Measurements from ENCODE around the gene C7. TPM values are rescaled to one million over a fixed set of nuclear protein-coding genes. Genes with fewer than 3 reads are reported as not detected.

The C7 gene
- total and polyA plus RNA-seq, 8 donors = 22.4 to 317 (median 181) TPM

GRCh38 chr5:40976836-40977235, 67.5 kb downstream of the C7 start:
- Histone ChIP-seq H3K27me3 (no peaks in the 10 kb centered on the region), H3K9me3 (no peaks in the 10 kb centered on the region), H3K4me1 (peaks cover 0 to 19% (median 4%) of the 10 kb centered on the region in 4 donors), H3K27ac (no peak overlapping the region), H3K4me3 (no peak overlapping the region), H3K36me3 (no peaks in the 10 kb centered on the region)
- peak in 1 of 2 donors; percentile 8 for DNase-seq
- TF ChIP-seq POLR2AphosphoS5 (IDR thresholded peaks at IDR 0.05) = no peak
- TF ChIP-seq EP300 (IDR thresholded peaks at IDR 0.05) = no peak
- no peak for TF ChIP-seq POLR2A (IDR thresholded peaks at IDR 0.05)
- no peak for TF ChIP-seq CTCF (IDR thresholded peaks at IDR 0.05)
- intact Hi-C loops (cut with DNase I; ENCODE audit: low total_unique reads) = no loop called here
- WGBS, 5 donors = 32 to 52% (median 41%) methylated on average over 3 of the region's 3 CpGs

DNA sequence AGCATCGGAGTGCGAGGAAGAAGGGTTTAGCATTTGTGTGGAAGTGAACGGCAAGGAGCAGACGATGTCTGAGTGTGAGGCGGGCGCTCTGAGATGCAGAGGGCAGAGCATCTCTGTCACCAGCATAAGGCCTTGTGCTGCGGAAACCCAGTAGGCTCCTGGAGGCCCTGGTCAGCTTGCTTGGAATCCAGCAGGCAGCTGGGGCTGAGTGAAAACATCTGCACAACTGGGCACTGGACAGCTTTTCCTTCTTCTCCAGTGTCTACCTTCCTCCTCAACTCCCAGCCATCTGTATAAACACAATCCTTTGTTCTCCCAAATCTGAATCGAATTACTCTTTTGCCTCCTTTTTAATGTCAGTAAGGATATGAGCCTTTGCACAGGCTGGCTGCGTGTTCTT, 72.1 kb downstream of the C7 start:
- TF ChIP-seq POLR2A (IDR thresholded peaks at IDR 0.05) (no peak), POLR2AphosphoS5 (IDR thresholded peaks at IDR 0.05) (no peak)
- Histone ChIP-seq H3K27me3 (no peaks in the 10 kb centered on the region), H3K9me3 (no peaks in the 10 kb centered on the region), H3K4me1 (peaks cover 0 to 11% (median 4%) of the 10 kb centered on the region in 4 donors), H3K27ac (no peak overlapping the region), H3K4me3 (no peak overlapping the region), H3K36me3 (no peaks in the 10 kb centered on the region)
- intact Hi-C loops (cut with DNase I; ENCODE audit: low total_unique reads) = no loop called here
- 87 to 93% (median 91%) methylated on average over 9 of the region's 9 CpGs for WGBS, 5 donors
- no peak for DNase-seq

- WGBS, 5 donors = 86 to 91% (median 87%) methylated on average over 3 of the region's 3 CpGs
Observed at GRCh38 chr5:40983781-40984180, 74.5 kb downstream of the C7 start.

GRCh38 chr5:40984884-40985283, 75.6 kb downstream of the C7 start:
- H3K27ac ChIP-seq = no peak overlapping the region
- WGBS, 5 donors = 84 to 95% (median 87%) methylated on average over 3 of the region's 3 CpGs
- H3K4me1 ChIP-seq = peaks cover 0 to 2% (median under 1%) of the 10 kb centered on the region in 4 donors
- no peaks in the 10 kb centered on the region for H3K9me3 ChIP-seq
- no peak for DNase-seq
- no peak for TF ChIP-seq POLR2A (IDR thresholded peaks at IDR 0.05)
- TF ChIP-seq CTCF (IDR thresholded peaks at IDR 0.05) = no peak
- no peak for TF ChIP-seq EP300 (IDR thresholded peaks at IDR 0.05)
- TF ChIP-seq POLR2AphosphoS5 (IDR thresholded peaks at IDR 0.05) = no peak
- no peak overlapping the region for H3K4me3 ChIP-seq
- no peaks in the 10 kb centered on the region for H3K36me3 ChIP-seq
- no peaks in the 10 kb centered on the region for H3K27me3 ChIP-seq
- intact Hi-C loops (cut with DNase I; ENCODE audit: low total_unique reads) = no loop called here

More at GRCh38 chr5:40983781-40984180, 74.5 kb downstream of the C7 start:
- Histone ChIP-seq H3K9me3 (no peaks in the 10 kb centered on the region), H3K36me3 (no peaks in the 10 kb centered on the region), H3K27me3 (no peaks in the 10 kb centered on the region), H3K27ac (no peak overlapping the region), H3K4me1 (no peaks in the 10 kb centered on the region), H3K4me3 (no peak overlapping the region)
- intact Hi-C loops (cut with DNase I; ENCODE audit: low total_unique reads) = no loop called here
- TF ChIP-seq CTCF (IDR thresholded peaks at IDR 0.05) (no peak), POLR2AphosphoS5 (IDR thresholded peaks at IDR 0.05) (no peak), EP300 (IDR thresholded peaks at IDR 0.05) (no peak), POLR2A (IDR thresholded peaks at IDR 0.05) (no peak)
- DNase-seq = no peak

DNA sequence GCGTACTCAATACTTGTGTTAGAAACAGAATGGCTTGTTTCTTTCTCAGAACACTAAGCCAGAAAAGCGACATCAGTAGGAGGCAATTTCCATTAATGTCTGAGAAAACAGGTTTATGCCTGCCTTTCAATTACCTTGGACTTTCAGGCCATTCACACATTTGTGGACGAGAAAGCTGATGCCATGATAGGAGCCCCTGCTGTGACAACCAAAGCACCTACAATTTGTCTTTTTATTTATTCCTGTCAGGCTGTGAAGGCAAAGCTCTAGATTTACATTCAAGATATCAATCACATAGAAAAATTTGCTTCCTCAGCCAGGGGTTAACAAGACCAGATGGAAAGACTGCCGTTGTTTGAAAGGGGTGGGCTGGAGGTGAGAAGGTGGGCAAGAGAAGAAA, 76.2 kb downstream of the C7 start:
- DNase-seq = no peak
- TF ChIP-seq POLR2AphosphoS5 (IDR thresholded peaks at IDR 0.05) (no peak), EP300 (IDR thresholded peaks at IDR 0.05) (no peak), POLR2A (IDR thresholded peaks at IDR 0.05) (no peak), CTCF (IDR thresholded peaks at IDR 0.05) (no peak)
- Histone ChIP-seq H3K27ac (no peak overlapping the region), H3K9me3 (no peaks in the 10 kb centered on the region), H3K4me1 (peaks cover 0 to 9% (median 6%) of the 10 kb centered on the region in 4 donors), H3K27me3 (no peaks in the 10 kb centered on the region), H3K4me3 (no peak overlapping the region), H3K36me3 (no peaks in the 10 kb centered on the region)
- intact Hi-C loops (cut with DNase I; ENCODE audit: low total_unique reads) = no loop called here
- 47 to 79% (median 59%) methylated on average over 4 of the region's 4 CpGs for WGBS, 5 donors
